Measurements from ENCODE around the gene LYPD6B.

DNA sequence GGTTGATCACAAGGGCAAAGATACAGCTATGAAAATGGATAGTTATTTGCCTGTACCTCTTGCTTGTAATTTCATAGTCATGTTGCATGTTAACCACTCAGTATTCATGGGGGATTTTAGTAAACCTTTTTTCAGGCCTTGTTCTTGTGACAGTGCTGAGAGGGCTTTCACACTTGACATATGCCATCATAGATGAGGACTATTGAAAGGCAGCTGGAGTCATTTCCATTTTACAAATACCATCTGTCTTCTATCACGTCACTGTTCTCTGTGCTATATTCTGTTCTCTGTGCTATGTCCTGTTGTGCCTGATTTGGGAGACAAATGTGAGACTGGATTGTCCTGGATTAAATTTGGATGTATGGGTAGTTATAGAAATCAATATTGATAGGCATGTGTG, 131.7 kb downstream of the LYPD6B start:
- TF ChIP-seq, protein P1, sequence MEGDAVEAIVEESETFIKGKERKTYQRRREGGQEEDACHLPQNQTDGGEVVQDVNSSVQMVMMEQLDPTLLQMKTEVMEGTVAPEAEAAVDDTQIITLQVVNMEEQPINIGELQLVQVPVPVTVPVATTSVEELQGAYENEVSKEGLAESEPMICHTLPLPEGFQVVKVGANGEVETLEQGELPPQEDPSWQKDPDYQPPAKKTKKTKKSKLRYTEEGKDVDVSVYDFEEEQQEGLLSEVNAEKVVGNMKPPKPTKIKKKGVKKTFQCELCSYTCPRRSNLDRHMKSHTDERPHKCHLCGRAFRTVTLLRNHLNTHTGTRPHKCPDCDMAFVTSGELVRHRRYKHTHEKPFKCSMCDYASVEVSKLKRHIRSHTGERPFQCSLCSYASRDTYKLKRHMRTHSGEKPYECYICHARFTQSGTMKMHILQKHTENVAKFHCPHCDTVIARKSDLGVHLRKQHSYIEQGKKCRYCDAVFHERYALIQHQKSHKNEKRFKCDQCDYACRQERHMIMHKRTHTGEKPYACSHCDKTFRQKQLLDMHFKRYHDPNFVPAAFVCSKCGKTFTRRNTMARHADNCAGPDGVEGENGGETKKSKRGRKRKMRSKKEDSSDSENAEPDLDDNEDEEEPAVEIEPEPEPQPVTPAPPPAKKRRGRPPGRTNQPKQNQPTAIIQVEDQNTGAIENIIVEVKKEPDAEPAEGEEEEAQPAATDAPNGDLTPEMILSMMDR (IDR thresholded peaks at IDR 0.05) = no peak
- TF ChIP-seq POLR2A (IDR thresholded peaks at IDR 0.05) = no peak

Measured in lower leg skin (tissue), 3 donors.